Measurements from ENCODE around the gene R3HDM1. TPM values are rescaled to one million over a fixed set of nuclear protein-coding genes. Genes with fewer than 3 reads are reported as not detected.

The R3HDM1 gene
- 10.5 and 10.9 TPM in 2 replicates for total RNA-seq
- polyA plus RNA-seq = 9.1 and 10.6 TPM in 2 replicates

DNA sequence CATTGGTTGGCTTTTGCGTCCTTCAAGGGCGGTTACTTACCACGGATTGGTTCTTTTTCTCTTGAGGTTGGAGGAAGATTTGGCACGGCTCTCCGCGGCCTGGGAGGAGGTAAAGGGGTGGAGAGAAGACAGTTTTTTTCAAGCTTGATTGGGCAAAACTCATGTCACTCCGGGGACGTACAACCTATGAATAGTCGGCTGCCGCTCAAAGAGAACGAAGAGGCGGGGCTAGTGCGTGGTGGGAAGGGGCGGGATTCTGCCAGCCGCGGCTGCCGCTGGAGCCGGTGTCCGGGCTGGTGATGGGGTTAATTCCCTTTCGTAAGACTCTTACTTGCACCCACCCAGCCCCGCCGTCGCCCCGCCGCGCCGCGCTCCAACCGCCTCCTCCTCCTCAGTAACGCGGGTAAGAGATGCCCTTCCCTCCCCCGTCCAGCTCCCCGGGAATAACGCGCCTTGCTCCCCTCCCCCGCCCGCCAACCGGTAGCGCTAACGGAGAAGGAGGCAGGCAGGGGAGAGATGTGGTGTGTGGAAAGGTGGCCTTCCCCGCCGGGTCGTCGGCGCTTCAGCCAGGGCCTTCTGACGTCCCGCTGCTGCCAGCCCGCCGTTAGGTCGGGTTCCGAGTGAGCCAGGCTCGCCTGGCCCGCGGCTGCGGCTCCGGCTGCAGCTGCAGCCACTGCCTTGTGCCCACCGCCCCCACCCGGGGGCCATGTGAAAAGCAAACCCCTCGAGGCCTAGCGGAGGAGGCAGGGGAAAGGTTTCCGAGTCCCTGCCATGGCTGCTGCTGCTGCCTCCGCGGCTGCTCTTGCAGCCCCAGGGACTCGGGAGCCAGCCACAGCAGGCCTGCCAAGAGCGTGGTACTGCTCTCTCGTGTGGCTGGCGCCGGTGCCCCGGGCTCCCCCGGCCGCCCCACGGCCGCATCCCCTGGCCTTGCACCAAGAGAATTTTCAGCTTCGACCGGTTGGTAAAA is at the start of gene R3HDM1:
TSS of gene R3HDM1 (plus strand) at position 254 of the 967 bp plus-strand sequence. CDS start 73,362 bp downstream, outside the sequence.
- Histone ChIP-seq H3K36me3 (replicated peaks; ENCODE audit: insufficient read depth, low read depth) (no peaks in the 10 kb centered on the region), H2AFZ (peak within 1 kb of the TSS; percentile 82), H4K20me1 (ENCODE audit: insufficient read depth, poor library complexity, severe bottlenecking) (no peaks in the 10 kb centered on the region), H3K9me3 (ENCODE audit: low read depth) (no peaks in the 10 kb centered on the region), H3K9me2 (replicated peaks; ENCODE audit: insufficient read depth) (no peaks in the 10 kb centered on the region), H3K79me2 (peaks cover 56% of the 10 kb centered on the region), H3K27me3 (no peaks in the 10 kb centered on the region), H3K4me3 (peak within 1 kb of the TSS; percentile 46), H3K27ac (peak within 1 kb of the TSS; percentile 86), H3K4me1 (ENCODE audit: insufficient read depth) (peaks cover 11% of the 10 kb centered on the region), H3K4me2 (peak within 1 kb of the TSS; percentile 93)
- TF ChIP-seq, protein P1, sequence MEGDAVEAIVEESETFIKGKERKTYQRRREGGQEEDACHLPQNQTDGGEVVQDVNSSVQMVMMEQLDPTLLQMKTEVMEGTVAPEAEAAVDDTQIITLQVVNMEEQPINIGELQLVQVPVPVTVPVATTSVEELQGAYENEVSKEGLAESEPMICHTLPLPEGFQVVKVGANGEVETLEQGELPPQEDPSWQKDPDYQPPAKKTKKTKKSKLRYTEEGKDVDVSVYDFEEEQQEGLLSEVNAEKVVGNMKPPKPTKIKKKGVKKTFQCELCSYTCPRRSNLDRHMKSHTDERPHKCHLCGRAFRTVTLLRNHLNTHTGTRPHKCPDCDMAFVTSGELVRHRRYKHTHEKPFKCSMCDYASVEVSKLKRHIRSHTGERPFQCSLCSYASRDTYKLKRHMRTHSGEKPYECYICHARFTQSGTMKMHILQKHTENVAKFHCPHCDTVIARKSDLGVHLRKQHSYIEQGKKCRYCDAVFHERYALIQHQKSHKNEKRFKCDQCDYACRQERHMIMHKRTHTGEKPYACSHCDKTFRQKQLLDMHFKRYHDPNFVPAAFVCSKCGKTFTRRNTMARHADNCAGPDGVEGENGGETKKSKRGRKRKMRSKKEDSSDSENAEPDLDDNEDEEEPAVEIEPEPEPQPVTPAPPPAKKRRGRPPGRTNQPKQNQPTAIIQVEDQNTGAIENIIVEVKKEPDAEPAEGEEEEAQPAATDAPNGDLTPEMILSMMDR (IDR thresholded peaks at IDR 0.05; ENCODE audit: poor library complexity) = peak; percentile 30
- TF ChIP-seq EZH2 (IDR thresholded peaks at IDR 0.05; ENCODE audit: borderline replicate concordance) (no peak), EZH2phosphoT487 (IDR thresholded peaks at IDR 0.05; ENCODE audit: low read depth, severe bottlenecking, unreplicated experiment) (no peak)
- DNase-seq (ENCODE audit: low spot score) = peak; percentile 99
- WGBS (ENCODE audit: low lambda C conversion rate, missing lambda C conversion rate) = 1% methylated on average over 47 of the region's 75 CpGs

DNA sequence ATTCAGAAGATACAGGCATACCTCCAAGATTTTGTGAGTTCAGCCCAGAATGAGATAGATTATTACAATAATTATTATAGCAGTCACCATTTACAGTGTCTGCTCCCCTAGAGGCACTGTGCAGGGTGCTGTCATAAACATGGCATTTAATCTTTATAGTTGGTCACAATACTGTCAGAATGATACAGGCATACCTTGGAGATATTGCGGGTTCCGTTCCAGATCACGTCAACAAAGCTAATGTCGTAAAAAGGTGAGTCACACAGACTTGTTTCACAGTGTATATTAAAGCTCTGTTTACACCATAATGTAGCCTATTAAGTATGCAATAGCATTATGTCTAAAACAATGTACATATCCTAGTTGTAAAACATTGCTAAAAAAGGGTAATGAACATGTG is 45.8 kb upstream of the R3HDM1 start:
- Histone ChIP-seq H4K20me1 (ENCODE audit: insufficient read depth, poor library complexity, severe bottlenecking) (no peaks in the 10 kb centered on the region), H2AFZ (no peak overlapping the region), H3K27me3 (no peaks in the 10 kb centered on the region), H3K4me2 (no peak overlapping the region), H3K9me3 (ENCODE audit: low read depth) (no peaks in the 10 kb centered on the region), H3K27ac (no peak overlapping the region), H3K79me2 (no peaks in the 10 kb centered on the region), H3K4me3 (no peak overlapping the region), H3K36me3 (replicated peaks; ENCODE audit: insufficient read depth, low read depth) (no peaks in the 10 kb centered on the region), H3K9me2 (replicated peaks; ENCODE audit: insufficient read depth) (no peaks in the 10 kb centered on the region), H3K4me1 (ENCODE audit: insufficient read depth) (no peaks in the 10 kb centered on the region)
- TF ChIP-seq, protein P1 (IDR thresholded peaks at IDR 0.05; ENCODE audit: poor library complexity) = no peak
- TF ChIP-seq EZH2phosphoT487 (IDR thresholded peaks at IDR 0.05; ENCODE audit: low read depth, severe bottlenecking, unreplicated experiment) (no peak), EZH2 (IDR thresholded peaks at IDR 0.05; ENCODE audit: borderline replicate concordance) (no peak)
- no peak for DNase-seq (ENCODE audit: low spot score)
- 84% methylated on average over 4 of the region's 4 CpGs for WGBS (ENCODE audit: low lambda C conversion rate, missing lambda C conversion rate)

DNA sequence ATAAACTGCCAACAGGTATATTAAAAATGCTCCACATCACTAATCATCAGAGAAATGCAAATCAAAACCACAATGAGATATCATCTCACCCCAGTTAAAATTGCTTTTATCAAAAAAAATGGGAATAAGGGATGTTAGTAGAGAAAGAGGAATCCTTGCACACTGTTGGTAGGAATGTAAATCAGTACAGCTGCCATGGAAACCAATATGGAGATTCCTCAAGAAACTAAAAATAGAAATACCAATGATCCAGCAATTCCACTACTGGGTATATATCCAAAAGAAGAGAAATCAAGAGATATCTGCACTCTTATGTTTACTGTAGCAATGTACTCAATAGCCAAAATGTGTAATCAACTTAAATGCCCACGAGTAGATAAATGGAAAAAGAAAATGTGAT is 40.9 kb upstream of the R3HDM1 start:
- H4K20me1 ChIP-seq (ENCODE audit: insufficient read depth, poor library complexity, severe bottlenecking) = no peaks in the 10 kb centered on the region
- no peaks in the 10 kb centered on the region for H3K9me3 ChIP-seq (ENCODE audit: low read depth)
- no peaks in the 10 kb centered on the region for H3K79me2 ChIP-seq
- H3K4me1 ChIP-seq (ENCODE audit: insufficient read depth) = no peaks in the 10 kb centered on the region
- no peak overlapping the region for H3K27ac ChIP-seq
- H3K9me2 ChIP-seq (replicated peaks; ENCODE audit: insufficient read depth) = no peaks in the 10 kb centered on the region
- 96% methylated on average over 1 of the region's 1 CpG for WGBS (ENCODE audit: low lambda C conversion rate, missing lambda C conversion rate)
- no peak overlapping the region for H2AFZ ChIP-seq
- no peak for DNase-seq (ENCODE audit: low spot score)
- TF ChIP-seq EZH2phosphoT487 (IDR thresholded peaks at IDR 0.05; ENCODE audit: low read depth, severe bottlenecking, unreplicated experiment) (no peak), EZH2 (IDR thresholded peaks at IDR 0.05; ENCODE audit: borderline replicate concordance) (no peak)
- TF ChIP-seq, protein P1 (IDR thresholded peaks at IDR 0.05; ENCODE audit: poor library complexity) = no peak
- no peaks in the 10 kb centered on the region for H3K36me3 ChIP-seq (replicated peaks; ENCODE audit: insufficient read depth, low read depth)
- H3K4me3 ChIP-seq = no peak overlapping the region
- no peaks in the 10 kb centered on the region for H3K27me3 ChIP-seq
- no peak overlapping the region for H3K4me2 ChIP-seq
